HG03460 (cell line): ENCODE data around the gene MAGED4B.
"Not testable (repeated sequence)": the region's sequence is repeated elsewhere in the genome, so short reads cannot be mapped to it uniquely, and the experiment has no call there.

Source experiments
- ATAC-seq: cut with Tn5 transposase; IDR thresholded peaks from one replicate; pipeline ENCODE4 v1.9.1; 2021; ENCODE audit not compliant: unreplicated experiment

MAGED4B gene

GRCh38 chrX:52068666-52069640 lies at the start of gene MAGED4B:
Gene MAGED4B, minus strand, starts transcription at chrX:52069183. Its CDS starts 1,011 bp downstream, at chrX:52068172.
- not testable (repeated sequence) for ATAC-seq

GRCh38 chrX:52118262-52118661 lies 49.3 kb upstream of the MAGED4B start:
- ATAC-seq: no peak

GRCh38 chrX:52082578-52082977 lies 13.6 kb upstream of the MAGED4B start:
- no peak for ATAC-seq

- no peak for ATAC-seq
Measured at GRCh38 chrX:52078131-52078530, 9.1 kb upstream of the MAGED4B start.

- ATAC-seq: not testable (repeated sequence)
Measured at GRCh38 chrX:52042288-52042687, 26.7 kb downstream of the MAGED4B start.

- ATAC-seq: no peak
Measured at GRCh38 chrX:52034211-52034610, 34.8 kb downstream of the MAGED4B start.

GRCh38 chrX:52031371-52031770 lies 37.6 kb downstream of the MAGED4B start:
- no peak for ATAC-seq

GRCh38 chrX:52015794-52016193 lies 53.2 kb downstream of the MAGED4B start:
- ATAC-seq: no peak
